OCI-LY3 (cell line): ENCODE data around the gene LEPROT.
"Not testable (repeated sequence)": the region's sequence is repeated elsewhere in the genome, so short reads cannot be mapped to it uniquely, and the experiment has no call there.

Source experiments
- H2AFZ ChIP-seq: fragments of 200-600, 300-600 bp; shearing (Covaris generic); 2 replicates; pipeline ENCODE4 v1.6.0; 2014; ENCODE audit warnings: antibody characterized with exemption, low read depth, low read length
- H3K27ac ChIP-seq: fragments of 200-600, 300-600 bp; sonication (generic); 2 replicates; pipeline ENCODE4 v1.5.1; 2014; ENCODE audit warnings: mild to moderate bottlenecking, low read length, moderate library complexity, mixed read lengths
- H3K27me3 ChIP-seq: fragments of 200-600, 300-600 bp; sonication (generic); 2 replicates; pipeline ENCODE4 v1.6.1; 2014; ENCODE audit warnings: low read depth, low read length, mixed read lengths
- H3K36me3 ChIP-seq: fragments of 200-600, 300-600 bp; sonication (generic); replicated peaks from 2 replicates; pipeline ENCODE3; 2014; ENCODE audit warnings: low read depth, low read length, mixed read lengths
- H3K4me1 ChIP-seq: fragments of 300-600, 200-600 bp; sonication (generic); 2 replicates; pipeline ENCODE4 v1.6.1; 2014; ENCODE audit warnings: low read length, mixed read lengths
- H3K4me2 ChIP-seq: fragments of 200-600, 300-600 bp; sonication (generic); 2 replicates; pipeline ENCODE4 v1.6.1; 2014; ENCODE audit warnings: low read length, mixed read lengths
- H3K4me3 ChIP-seq: fragments of 300-600, 200-600 bp; sonication (generic); 2 replicates; pipeline ENCODE4 v1.5.1; 2014; ENCODE audit warnings: antibody characterized with exemption, mild to moderate bottlenecking, low read length, moderate library complexity
- H3K79me2 ChIP-seq: fragments of 300-600, 200-600 bp; shearing (Covaris generic); 2 replicates; pipeline ENCODE4 v1.6.1; 2014; ENCODE audit warnings: mild to moderate bottlenecking, low read length, mixed read lengths
- H3K9ac ChIP-seq: fragments of 300-600, 200-600 bp; shearing (Covaris generic); 2 replicates; pipeline ENCODE4 v1.6.0; 2014; ENCODE audit warnings: mild to moderate bottlenecking, low read length, moderate library complexity
- H3K9me3 ChIP-seq: fragments of 200-600, 300-600 bp; shearing (Covaris generic); 2 replicates; pipeline ENCODE4 v1.6.1; 2014; ENCODE audit warnings: low read length, mixed read lengths; ENCODE audit not compliant: insufficient read depth
- H4K20me1 ChIP-seq: fragments of 200-600, 300-600 bp; sonication (generic); 2 replicates; pipeline ENCODE4 v1.6.1; 2016; ENCODE audit warnings: low read length, mixed read lengths; ENCODE audit not compliant: insufficient read depth
- CTCF ChIP-seq: fragments of 200-600, 300-600 bp; sonication (generic); IDR thresholded peaks from 2 replicates; pipeline ENCODE4 v1.5.1; 2014; ENCODE audit warnings: antibody characterized with exemption, low read length, low read depth
- EZH2phosphoT487 ChIP-seq: fragments of 200-600 bp; shearing (Covaris generic); IDR thresholded peaks from 2 replicates; pipeline ENCODE4 v1.6.1; 2018; ENCODE audit warnings: antibody characterized with exemption, mixed run types, low read depth

Gene LEPROT

DNA sequence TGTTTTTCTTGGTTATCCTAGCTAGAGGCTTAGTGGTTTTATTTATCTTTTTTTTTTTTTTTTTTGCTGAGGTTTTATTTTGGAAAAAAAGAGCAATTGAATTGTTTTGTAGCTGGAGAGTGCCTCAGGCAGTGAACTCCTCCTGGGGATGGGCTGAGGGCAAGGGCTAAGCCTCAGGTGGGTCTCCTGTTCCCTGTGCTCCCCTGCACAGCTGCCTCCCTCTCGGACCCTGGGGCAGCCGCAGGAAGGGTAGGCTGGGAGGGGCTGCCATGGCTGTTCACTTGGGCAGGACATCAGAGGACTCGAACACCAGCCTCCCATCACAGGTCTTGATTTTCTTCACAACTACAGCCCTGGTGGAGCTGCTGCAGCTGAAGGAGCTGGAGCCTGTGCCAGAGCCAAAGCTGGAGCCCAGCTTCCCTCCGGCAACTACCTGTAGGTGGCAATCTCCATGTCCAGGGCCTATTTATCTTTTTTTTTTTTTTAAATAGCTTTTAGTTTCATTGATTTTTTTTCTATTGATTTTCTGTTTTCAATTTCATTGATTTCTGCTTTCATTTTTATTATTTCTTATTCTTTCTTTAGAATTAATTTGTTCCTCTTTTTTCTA is 28.9 kb downstream of the LEPROT start:
- Histone ChIP-seq H4K20me1 (no peaks in the 10 kb centered on the region), H3K36me3 (no peaks in the 10 kb centered on the region), H3K79me2 (no peaks in the 10 kb centered on the region), H3K9me3 (no peaks in the 10 kb centered on the region), H3K27me3 (no peaks in the 10 kb centered on the region), H3K9ac (no peak overlapping the region), H2AFZ (no peak overlapping the region), H3K4me3 (no peak overlapping the region), H3K4me2 (no peak overlapping the region), H3K4me1 (no peaks in the 10 kb centered on the region), H3K27ac (no peak overlapping the region)
- TF ChIP-seq EZH2phosphoT487 (no peak), CTCF (no peak)

GRCh38 chr1:65455678-65456077 is 35.2 kb downstream of the LEPROT start:
- H3K27me3 ChIP-seq, H3K4me3 ChIP-seq, H3K79me2 ChIP-seq, H3K4me2 ChIP-seq, H3K27ac ChIP-seq, H3K9me3 ChIP-seq, H3K4me1 ChIP-seq, H3K36me3 ChIP-seq, H2AFZ ChIP-seq, H3K9ac ChIP-seq, H4K20me1 ChIP-seq: not testable (repeated sequence)

DNA sequence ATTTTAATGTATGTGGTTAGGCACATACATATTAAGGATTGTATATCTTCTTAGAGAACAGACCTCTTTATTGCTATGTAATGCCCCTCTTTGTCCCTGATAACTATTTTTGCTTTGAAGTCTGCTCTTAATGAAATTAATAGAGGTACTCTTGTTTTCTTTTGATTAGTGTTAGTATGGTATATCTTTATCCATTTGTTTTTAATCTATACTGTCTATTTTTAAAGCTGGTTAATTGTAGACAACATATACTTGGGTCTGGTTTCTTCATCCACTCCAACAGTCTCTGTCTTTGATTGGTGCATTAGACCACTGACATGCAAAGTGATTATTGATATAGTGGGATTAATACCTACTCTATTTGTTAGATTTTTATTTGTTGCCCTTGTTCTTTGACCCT is 36.0 kb downstream of the LEPROT start:
- no peaks in the 10 kb centered on the region for H4K20me1 ChIP-seq
- TF ChIP-seq EZH2phosphoT487: no peak
- TF ChIP-seq CTCF: no peak
- no peak overlapping the region for H3K4me3 ChIP-seq
- H3K9ac ChIP-seq: no peak overlapping the region
- H3K9me3 ChIP-seq: no peaks in the 10 kb centered on the region
- no peak overlapping the region for H3K4me2 ChIP-seq
- no peaks in the 10 kb centered on the region for H3K27me3 ChIP-seq
- H3K27ac ChIP-seq: no peak overlapping the region
- H2AFZ ChIP-seq: no peak overlapping the region
- H3K4me1 ChIP-seq: no peaks in the 10 kb centered on the region
- no peaks in the 10 kb centered on the region for H3K36me3 ChIP-seq
- no peaks in the 10 kb centered on the region for H3K79me2 ChIP-seq

DNA sequence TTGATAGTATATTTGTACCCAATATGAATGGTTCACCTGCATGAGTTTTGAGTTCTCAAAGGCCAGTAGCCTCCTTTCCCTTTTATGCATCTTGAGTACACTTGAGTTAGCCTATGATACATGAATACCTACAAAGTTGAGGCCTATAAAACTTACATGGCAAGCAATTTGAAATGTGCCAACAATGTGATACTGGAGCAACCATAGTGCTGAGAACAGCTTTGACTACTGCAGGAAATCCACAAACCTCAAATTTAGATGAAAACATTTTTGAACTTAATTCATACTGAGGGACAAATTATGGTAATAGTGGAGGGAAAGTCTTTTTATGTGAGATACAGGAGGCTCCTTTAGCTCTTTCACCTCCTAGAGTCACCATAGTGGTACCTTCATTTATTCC is 37.4 kb downstream of the LEPROT start:
- TF ChIP-seq CTCF (no peak), EZH2phosphoT487 (no peak)
- H4K20me1 ChIP-seq: no peaks in the 10 kb centered on the region
- no peak overlapping the region for H3K27ac ChIP-seq
- no peaks in the 10 kb centered on the region for H3K27me3 ChIP-seq
- no peak overlapping the region for H3K4me3 ChIP-seq
- no peaks in the 10 kb centered on the region for H3K9me3 ChIP-seq
- no peak overlapping the region for H3K4me2 ChIP-seq
- no peaks in the 10 kb centered on the region for H3K79me2 ChIP-seq
- H2AFZ ChIP-seq: no peak overlapping the region
- H3K4me1 ChIP-seq: no peaks in the 10 kb centered on the region
- H3K36me3 ChIP-seq: no peaks in the 10 kb centered on the region
- H3K9ac ChIP-seq: no peak overlapping the region
